HepG2 (cell line): ENCODE measurements around the gene DRAP1. TPM values are rescaled to one million over a fixed set of nuclear protein-coding genes. Genes with fewer than 3 reads are reported as not detected.

Experiments used
- ARHGAP35 ChIP-seq: sonication (generic); formaldehyde crosslinking; IDR thresholded peaks from 2 replicates; pipeline ENCODE4 v1.9.0; 2022; ENCODE audit warnings: mild to moderate bottlenecking, inconsistent platforms, moderate library complexity, missing genetic modification reagents, borderline replicate concordance
- ATF6 ChIP-seq: sonication (generic); formaldehyde crosslinking; conservative IDR thresholded peaks from 2 replicates; pipeline ENCODE4 v1.4.0; 2020; ENCODE audit warnings: missing genetic modification reagents
- CERS6 ChIP-seq: sonication (generic); formaldehyde crosslinking; IDR thresholded peaks from 2 replicates; pipeline ENCODE4 v1.5.0; 2020; ENCODE audit warnings: missing genetic modification reagents
- CHCHD3 ChIP-seq: sonication (generic); formaldehyde crosslinking; IDR thresholded peaks from 2 replicates; pipeline ENCODE4 v1.8.0; 2022; ENCODE audit warnings: mild to moderate bottlenecking, missing genetic modification reagents, moderate library complexity
- FOXA3 ChIP-seq: IDR thresholded peaks from 2 replicates; pipeline ENCODE4 v1.6.1; 2016; ENCODE audit warnings: missing genetic modification reagents, missing compliant biosample characterization
- HMGXB4 ChIP-seq, 2 experiments: sonication (generic) in 1 of 2; formaldehyde crosslinking in 1 of 2; IDR thresholded peaks; 2 replicates each; pipeline versions ENCODE4 v1.4.0 to v1.6.1; 2018 to 2020; ENCODE audit warnings: missing genetic modification reagents in 2 of 2, borderline replicate concordance in 1 of 2, low read depth in 1 of 2, mild to moderate bottlenecking in 1 of 2, missing biosample characterization in 1 of 2
- HNRNPH1 ChIP-seq: fragments of 200-400 bp; formaldehyde crosslinking; optimal IDR thresholded peaks from 2 replicates; pipeline ENCODE3; 2017; ENCODE audit warnings: mild to moderate bottlenecking, low read depth, low read length
- LRRFIP1 ChIP-seq: sonication (generic); formaldehyde crosslinking; conservative IDR thresholded peaks from 2 replicates; pipeline ENCODE4 v1.4.0; 2020; ENCODE audit warnings: missing genetic modification reagents
- MATR3 ChIP-seq: sonication (generic); formaldehyde crosslinking; IDR thresholded peaks from 2 replicates; pipeline ENCODE4 v1.4.0; 2020; ENCODE audit warnings: missing genetic modification reagents
- MYNN ChIP-seq: sonication (generic); formaldehyde crosslinking; IDR thresholded peaks from 2 replicates; pipeline ENCODE4 v1.4.0; 2020; ENCODE audit warnings: mild to moderate bottlenecking, low read depth, missing genetic modification reagents
- NKX3-1 ChIP-seq: sonication (generic); formaldehyde crosslinking; IDR thresholded peaks from 2 replicates; pipeline ENCODE4 v1.5.0; 2020; ENCODE audit warnings: missing genetic modification reagents
- NRL ChIP-seq: sonication (generic); formaldehyde crosslinking; IDR thresholded peaks from 2 replicates; pipeline ENCODE4 v1.5.0; 2020; ENCODE audit warnings: missing genetic modification reagents, mild to moderate bottlenecking, moderate library complexity, borderline replicate concordance
- RFX5 ChIP-seq: IDR thresholded peaks from 2 replicates; pipeline ENCODE4 v1.6.1; 2011; ENCODE audit warnings: low read depth, low read length, improper control_type of control experiment
- TARDBP ChIP-seq: sonication (generic); formaldehyde crosslinking; IDR thresholded peaks from 2 replicates; pipeline ENCODE4 v1.8.0; 2022; ENCODE audit warnings: mild to moderate bottlenecking, missing genetic modification reagents
- ZBTB21 ChIP-seq: sonication (generic); formaldehyde crosslinking; IDR thresholded peaks from 2 replicates; pipeline ENCODE4 v1.4.0; 2020; ENCODE audit warnings: missing genetic modification reagents
- ZBTB38 ChIP-seq: sonication (generic); formaldehyde crosslinking; IDR thresholded peaks from 2 replicates; pipeline ENCODE4 v1.5.1; 2020; ENCODE audit warnings: mild to moderate bottlenecking, missing genetic modification reagents
- ZFP90 ChIP-seq: sonication (generic); formaldehyde crosslinking; IDR thresholded peaks from 2 replicates; pipeline ENCODE4 v1.8.0; 2022; ENCODE audit warnings: missing genetic modification reagents, mild to moderate bottlenecking, inconsistent platforms, borderline replicate concordance
- ZNF136 ChIP-seq: sonication (generic); formaldehyde crosslinking; IDR thresholded peaks from 2 replicates; pipeline ENCODE4 v1.8.1; 2022; ENCODE audit warnings: low read depth, mild to moderate bottlenecking, moderate library complexity, missing genetic modification reagents
- ZNF768 ChIP-seq: sonication (generic); formaldehyde crosslinking; IDR thresholded peaks from 2 replicates; pipeline ENCODE4 v1.4.0; 2020; ENCODE audit warnings: missing genetic modification reagents
- ZNF773 ChIP-seq: sonication (generic); formaldehyde crosslinking; IDR thresholded peaks from 2 replicates; pipeline ENCODE4 v1.4.0; 2020; ENCODE audit warnings: missing genetic modification reagents, borderline replicate concordance
- ZZZ3 ChIP-seq: sonication (generic); formaldehyde crosslinking; IDR thresholded peaks from 2 replicates; pipeline ENCODE4 v1.4.0; 2020; ENCODE audit warnings: missing genetic modification reagents, mild to moderate bottlenecking, borderline replicate concordance
- polyA plus RNA-seq, 8 experiments: library from polyadenylated mRNA; depleted of rRNA in 3 of 8; stranded (reverse) in 7 of 8; unstranded in 1 of 8; fragments of >200 nt; fragmentation: Illumina TruSeq in 4 of 8; extraction: Trizol in 4 of 8; gene quantifications; 2 replicates each; pipeline versions ENCODE4 v1.2.1 to v1.2.3, GENCODE V29; 2011 to 2016; ENCODE audit warnings: low read depth in 4 of 8, missing spikeins in 1 of 8, mixed read lengths in 1 of 8; ENCODE audit not compliant: insufficient read depth in 1 of 8
- total RNA-seq, 5 experiments: library from RNA; depleted of rRNA; stranded (reverse); fragments of >200 nt; fragmentation: Illumina TruSeq; extraction: Trizol; gene quantifications; 2 replicates each; pipeline ENCODE4 v1.2.3, GENCODE V29; 2016; ENCODE audit warnings: low read depth in 1 of 5

Gene DRAP1
- total and polyA plus RNA-seq, 2 of the 13 experiments (the other 11 are each of a cell fraction or from before 2014, with no cell fraction given), result 46.8 to 52.3 TPM

- TF ChIP-seq FOXA3 (CRISPR knock-in tag), result no peak; the same call in 1 of the 2 replicates
- no peak for TF ChIP-seq MYNN (CRISPR knock-in tag)
- peak; percentile 73; the same call in 1 of the 2 replicates for TF ChIP-seq ZBTB38
- TF ChIP-seq ZNF773, result peak; percentile 75; the same call in 1 of the 2 replicates
- peak; percentile 63; the same call in 1 of the 2 replicates for TF ChIP-seq ZFP90 (CRISPR knock-in tag)
- peak; percentile 72; the same call in 1 of the 2 replicates for TF ChIP-seq NKX3-1 (CRISPR knock-in tag)
- peak; percentile 31; the same call in 1 of the 2 replicates for TF ChIP-seq ZNF768 (CRISPR knock-in tag)
- TF ChIP-seq ARHGAP35 (CRISPR knock-in tag), result peak; percentile 90
- peak; percentile 70 for TF ChIP-seq NRL (CRISPR knock-in tag)
- 0 out of 2 replicates have a peak, but pooled peaks have one; percentile 29 for TF ChIP-seq ZZZ3 (CRISPR knock-in tag)
- no peak for TF ChIP-seq ZBTB21 (CRISPR knock-in tag)
- peak; percentile 78; the same call in 1 of the 2 replicates for TF ChIP-seq TARDBP (CRISPR knock-in tag)
- TF ChIP-seq CERS6, result peak; percentile 89; the same call in 1 of the 2 replicates
- TF ChIP-seq ATF6 (CRISPR knock-in tag), result no peak
- peak; percentile 84; the same call in 1 of the 2 replicates for TF ChIP-seq CHCHD3
- TF ChIP-seq LRRFIP1 (CRISPR knock-in tag), result no peak
- TF ChIP-seq RFX5, result 0 out of 2 replicates have a peak, but pooled peaks have one; percentile 19
- TF ChIP-seq ZNF136, result no peak; the same call in 1 of the 2 replicates
- TF ChIP-seq HNRNPH1, result no peak
- no peak for TF ChIP-seq MATR3 (CRISPR knock-in tag)
- peak; percentile 40 to 68; a peak in 2 of 4 replicates for TF ChIP-seq HMGXB4 (CRISPR knock-in tag; IDR thresholded peaks at IDR 0.05; ENCODE audit: borderline replicate concordance in 1 of 2, low read depth in 1 of 2)
Measured at GRCh38 chr11:65890324-65891218, 28.7 kb upstream of the DRAP1 start, which contains the start of gene CCDC85B (continued).
